Calu3 (cell line): ENCODE measurements around the gene ELFN1. TPM values are rescaled to one million over a fixed set of nuclear protein-coding genes. Genes with fewer than 3 reads are reported as not detected.

Experiments used
- BruUV-seq: library from RNA; stranded (reverse); fragments of 400-500 nt; replicated peaks from 2 replicates; lab custom pipeline; 2021; lab: Mats Ljungman, UMichigan
- CTCF ChIA-PET: fragments of 300-600 bp; sonication (Branson Sonifier 250); formaldehyde crosslinking; loops from one replicate; lab custom pipeline; 2022; ENCODE audit warnings: antibody characterized with exemption; lab: Charles Lee
- DNase-seq: peaks from one replicate; pipeline ENCODE4 v3.0.0; 2022
- H3K27ac Mint-ChIP-seq: one replicate; pipeline ENCODE4 v1.8.0; 2022; ENCODE audit warnings: mixed read lengths; ENCODE audit not compliant: unreplicated experiment
- H3K27me3 Mint-ChIP-seq: one replicate; pipeline ENCODE4 v1.8.0; 2022; ENCODE audit warnings: mixed read lengths; ENCODE audit not compliant: unreplicated experiment
- H3K36me3 Mint-ChIP-seq: one replicate; pipeline ENCODE4 v1.8.0; 2022; ENCODE audit warnings: mild to moderate bottlenecking, moderate library complexity, mixed read lengths; ENCODE audit not compliant: insufficient read depth, unreplicated experiment
- H3K4me1 Mint-ChIP-seq: one replicate; pipeline ENCODE4 v1.8.0; 2022; ENCODE audit warnings: mild to moderate bottlenecking, low read depth, mixed read lengths; ENCODE audit not compliant: unreplicated experiment
- H3K4me3 Mint-ChIP-seq: one replicate; pipeline ENCODE4 v1.8.0; 2022; ENCODE audit warnings: mild to moderate bottlenecking, low read depth, moderate library complexity, mixed read lengths; ENCODE audit not compliant: unreplicated experiment
- H3K9me3 Mint-ChIP-seq: one replicate; pipeline ENCODE4 v1.8.0; 2022; ENCODE audit warnings: low read depth, mixed read lengths; ENCODE audit not compliant: unreplicated experiment
- CTCF ChIP-seq: fragments of 200-600 bp; IDR thresholded peaks from one replicate; pipeline ENCODE4 v1.8.0; 2022; ENCODE audit warnings: antibody characterized with exemption; ENCODE audit not compliant: unreplicated experiment
- intact Hi-C: fragments of 100-400 bp; cut with micrococcal nuclease; formaldehyde crosslinking; loops from one replicate; pipeline ENCODE4 v1.10.0; 2022; ENCODE audit not compliant: unreplicated experiment
- total RNA-seq: library from RNA; stranded (reverse); gene quantifications from 2 replicates; pipeline ENCODE4 v1.2.3, GENCODE V29; 2022

ELFN1 gene
- total RNA-seq, 1 experiment from 2014 or later, result not detected

DNA sequence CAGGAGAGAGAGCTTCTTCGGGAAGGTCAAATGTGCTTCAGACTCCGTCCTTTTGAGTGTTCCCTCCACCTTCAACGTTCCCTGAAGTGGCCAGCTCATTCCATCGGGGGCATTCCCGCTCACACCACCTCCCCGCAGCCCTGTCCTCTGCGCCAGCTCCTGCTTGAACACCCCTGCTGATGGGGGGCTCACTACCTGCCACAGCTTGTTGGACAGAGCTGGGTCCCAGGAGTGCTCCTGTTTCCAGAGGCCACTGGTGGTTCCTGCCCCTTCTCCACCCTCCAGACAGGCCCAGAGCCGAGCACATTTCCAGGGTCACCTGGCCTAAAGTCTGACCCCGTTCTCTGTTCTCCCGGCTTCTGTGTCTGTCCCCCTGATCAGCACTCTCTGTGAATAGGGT lies 67.4 kb downstream of the ELFN1 start:
- no peak for TF ChIP-seq CTCF
- Mint-ChIP-seq H3K4me1 (peaks cover 15% of the 10 kb centered on the region), H3K36me3 (peaks cover 19% of the 10 kb centered on the region), H3K9me3 (no peaks in the 10 kb centered on the region), H3K4me3 (no peak overlapping the region), H3K27me3 (peaks cover 72% of the 10 kb centered on the region), H3K27ac (no peak overlapping the region)
- no TSS peak for BruUV-seq
- intact Hi-C loops, result no loop called here
- CTCF ChIA-PET, result interaction anchor here (0.6 kb wide), 2 partner anchors 97 to 132 kb away, joined by 3 to 4 read pairs; no protein-coding TSS in a partner anchor
- DNase-seq, result no peak

GRCh38 chr7:1737956-1738355 lies 67.9 kb downstream of the ELFN1 start:
- Mint-ChIP-seq H3K9me3 (no peaks in the 10 kb centered on the region), H3K4me3 (no peak overlapping the region), H3K4me1 (peaks cover 19% of the 10 kb centered on the region), H3K27ac (no peak overlapping the region), H3K36me3 (peaks cover 23% of the 10 kb centered on the region), H3K27me3 (peaks cover 68% of the 10 kb centered on the region)
- BruUV-seq, result no TSS peak
- intact Hi-C loops, result no loop called here
- DNase-seq, result no peak
- no peak for TF ChIP-seq CTCF
- CTCF ChIA-PET, result interaction anchor here (0.8 kb wide), 1 partner anchor 15 kb away, joined by 3 read pairs; no protein-coding TSS in a partner anchor

DNA sequence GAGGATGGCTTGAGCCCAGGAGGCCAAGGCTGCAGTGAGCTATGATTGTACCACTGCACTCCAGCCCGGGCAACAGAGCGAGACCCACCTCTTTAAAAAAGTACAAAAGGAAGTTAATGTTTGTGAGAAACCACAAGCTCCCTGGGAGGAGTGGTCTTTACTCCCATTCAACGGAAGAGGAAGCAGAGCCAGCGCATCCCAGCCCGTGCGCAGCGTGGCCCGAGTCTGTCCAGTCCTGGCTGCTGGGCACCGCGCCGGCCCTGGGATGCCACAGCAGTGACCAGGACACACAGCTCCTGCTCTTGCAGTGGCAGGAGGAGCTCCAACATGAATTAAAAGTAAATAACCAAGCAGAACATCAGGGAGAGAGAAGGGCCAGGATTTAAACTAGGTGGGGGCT lies 68.4 kb downstream of the ELFN1 start:
- no peaks in the 10 kb centered on the region for H3K9me3 Mint-ChIP-seq
- TF ChIP-seq CTCF, result no peak
- BruUV-seq, result no TSS peak
- H3K4me1 Mint-ChIP-seq, result peaks cover 21% of the 10 kb centered on the region
- no peak overlapping the region for H3K27ac Mint-ChIP-seq
- H3K36me3 Mint-ChIP-seq, result peaks cover 25% of the 10 kb centered on the region
- peaks cover 63% of the 10 kb centered on the region for H3K27me3 Mint-ChIP-seq
- H3K4me3 Mint-ChIP-seq, result no peak overlapping the region
- intact Hi-C loops, result no loop called here
- no peak for DNase-seq
- CTCF ChIA-PET, result interaction anchor here (0.8 kb wide), 1 partner anchor 16 kb away, joined by 3 read pairs; no protein-coding TSS in a partner anchor

DNA sequence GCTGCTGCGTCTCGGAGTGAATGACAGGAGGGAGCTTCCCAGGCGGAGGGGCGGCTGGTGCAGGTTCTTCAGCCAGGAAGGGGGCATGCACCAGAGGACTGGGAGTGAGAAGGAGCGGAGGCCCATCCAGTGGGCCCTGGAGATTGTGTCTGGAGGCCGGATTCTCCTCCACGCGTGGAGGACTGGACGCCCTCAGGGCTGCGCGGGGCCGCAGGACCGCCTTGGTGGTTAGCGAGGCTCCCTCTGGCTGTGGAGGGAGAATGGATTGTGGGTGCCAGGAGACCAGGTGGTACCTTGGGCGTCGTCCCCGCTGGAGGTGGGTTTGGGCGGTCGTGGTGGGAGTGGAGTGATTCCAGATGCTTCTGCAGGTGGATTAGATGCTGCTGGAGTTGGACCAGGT lies 68.9 kb downstream of the ELFN1 start:
- H3K36me3 Mint-ChIP-seq, result peaks cover 25% of the 10 kb centered on the region
- intact Hi-C loops, result no loop called here
- H3K27me3 Mint-ChIP-seq, result peaks cover 58% of the 10 kb centered on the region
- peaks cover 21% of the 10 kb centered on the region for H3K4me1 Mint-ChIP-seq
- no peak for TF ChIP-seq CTCF
- H3K9me3 Mint-ChIP-seq, result no peaks in the 10 kb centered on the region
- CTCF ChIA-PET, result interaction anchor here (0.8 kb wide), 1 partner anchor 16 kb away, joined by 3 read pairs; no protein-coding TSS in a partner anchor
- H3K27ac Mint-ChIP-seq, result no peak overlapping the region
- no peak overlapping the region for H3K4me3 Mint-ChIP-seq
- DNase-seq, result no peak
- no TSS peak for BruUV-seq
